GM23338 (cell line): ENCODE measurements around the gene EGFR. TPM values are rescaled to one million over a fixed set of nuclear protein-coding genes. Genes with fewer than 3 reads are reported as not detected.

ENCODE experiments used
- ATAC-seq: fragments of 200-7000 bp; cut with Tn5 transposase; 3 replicates; pipeline ENCODE4 v1.9.1; 2020
- DNase-seq: peaks from one replicate; pipeline ENCODE4 v3.0.0-alpha.2; 2015; ENCODE audit warnings: low spot score
- H2AFZ ChIP-seq: fragments of 200-600 bp; sonication (generic); 2 replicates; pipeline ENCODE4 v1.8.0; 2016; ENCODE audit warnings: antibody characterized with exemption, mild to moderate bottlenecking, moderate library complexity
- H3F3A ChIP-seq: fragments of 200-600 bp; sonication (generic); replicated peaks from 2 replicates; pipeline ENCODE4 v1.8.0; 2017; ENCODE audit warnings: antibody characterized with exemption, mixed run types, low read depth
- H3K27ac ChIP-seq: fragments of 200-600 bp; sonication (generic); 2 replicates; pipeline ENCODE4 v1.6.1; 2016; ENCODE audit warnings: low read depth
- H3K27me3 ChIP-seq: fragments of 200-600 bp; sonication (generic); 2 replicates; pipeline ENCODE4 v1.8.0; 2016; ENCODE audit warnings: mild to moderate bottlenecking, mixed run types, moderate library complexity; ENCODE audit not compliant: insufficient read depth
- H3K36me3 ChIP-seq: fragments of 200-600 bp; sonication (generic); 2 replicates; pipeline ENCODE4 v1.8.0; 2016; ENCODE audit warnings: mild to moderate bottlenecking; ENCODE audit not compliant: insufficient read depth
- H3K4me1 ChIP-seq: fragments of 200-600 bp; sonication (generic); 2 replicates; pipeline ENCODE4 v1.8.0; 2016; ENCODE audit warnings: mild to moderate bottlenecking, moderate library complexity; ENCODE audit not compliant: insufficient read depth
- H3K4me2 ChIP-seq: fragments of 200-600 bp; sonication (generic); 2 replicates; pipeline ENCODE4 v1.7.1; 2017; ENCODE audit warnings: mixed run types
- H3K4me3 ChIP-seq: fragments of 200-600 bp; sonication (generic); 2 replicates; pipeline ENCODE4 v1.6.1; 2016; ENCODE audit warnings: mixed run types
- H3K79me2 ChIP-seq: fragments of 200-600 bp; sonication (generic); replicated peaks from 2 replicates; pipeline ENCODE4 v1.8.0; 2017; ENCODE audit warnings: mild to moderate bottlenecking; ENCODE audit not compliant: insufficient read depth
- H3K9me2 ChIP-seq: fragments of 200-600 bp; sonication (generic); 2 replicates; pipeline ENCODE4 v1.8.0; 2017; ENCODE audit not compliant: insufficient read depth
- H4K20me1 ChIP-seq: fragments of 200-600 bp; sonication (generic); replicated peaks from 2 replicates; pipeline ENCODE4 v1.8.0; 2017; ENCODE audit warnings: mild to moderate bottlenecking; ENCODE audit not compliant: insufficient read depth
- H3K27ac Mint-ChIP-seq: 2 replicates; pipeline ENCODE4 v1.8.0; 2020; ENCODE audit warnings: inconsistent platforms, mild to moderate bottlenecking, moderate library complexity, mixed read lengths
- H3K27me3 Mint-ChIP-seq: 3 replicates; pipeline ENCODE4 v1.8.0; 2022; ENCODE audit warnings: low read depth, mild to moderate bottlenecking, moderate library complexity, mixed read lengths, inconsistent platforms; ENCODE audit not compliant: insufficient read depth, poor library complexity
- H3K36me3 Mint-ChIP-seq: 3 replicates; pipeline ENCODE4 v1.8.0; 2021; ENCODE audit warnings: low read depth, mild to moderate bottlenecking, inconsistent platforms, moderate library complexity, mixed read lengths
- H3K4me1 Mint-ChIP-seq: 3 replicates; pipeline ENCODE4 v1.8.0; 2020; ENCODE audit warnings: mild to moderate bottlenecking, inconsistent platforms, mixed read lengths
- H3K4me3 Mint-ChIP-seq: 3 replicates; pipeline ENCODE4 v1.8.0; 2021; ENCODE audit warnings: moderate library complexity, mild to moderate bottlenecking, inconsistent platforms, mixed read lengths
- H3K9me3 Mint-ChIP-seq: 3 replicates; pipeline ENCODE4 v1.8.0; 2020; ENCODE audit warnings: moderate library complexity, mild to moderate bottlenecking, inconsistent platforms, mixed read lengths
- CREB1 ChIP-seq: fragments of 250-450 bp; sonication (Bioruptor Pico); IDR thresholded peaks from 2 replicates; pipeline ENCODE4 v1.5.0; 2020; ENCODE audit warnings: low read depth, mild to moderate bottlenecking, moderate library complexity
- CTCF ChIP-seq, 2 experiments: fragments of 200-600 bp in 1 of 2; sonication (generic) in 1 of 2; conservative IDR thresholded peaks; 2 replicates each; pipeline versions ENCODE4 v1.5.1 to v1.6.1; 2016 to 2017; ENCODE audit warnings: antibody characterized with exemption in 2 of 2, low read depth in 2 of 2, mild to moderate bottlenecking in 2 of 2, moderate library complexity in 1 of 2
- ETS1 ChIP-seq: IDR thresholded peaks from 2 replicates; pipeline ENCODE4 v1.6.1; 2016; ENCODE audit warnings: antibody characterized with exemption
- EZH2 ChIP-seq: fragments of 200-600 bp; sonication (generic); IDR thresholded peaks from one replicate; pipeline ENCODE4 v1.8.0; 2017; ENCODE audit warnings: antibody characterized with exemption, mild to moderate bottlenecking, low read depth; ENCODE audit not compliant: unreplicated experiment
- EZH2phosphoT487 ChIP-seq: fragments of 200-600 bp; sonication (generic); IDR thresholded peaks from one replicate; pipeline ENCODE4 v1.8.1; 2018; ENCODE audit warnings: antibody characterized with exemption; ENCODE audit not compliant: unreplicated experiment
- JUNB ChIP-seq: IDR thresholded peaks from one replicate; pipeline ENCODE4 v1.6.1; 2016; ENCODE audit warnings: antibody characterized with exemption; ENCODE audit not compliant: unreplicated experiment
- NANOG ChIP-seq: IDR thresholded peaks from 2 replicates; pipeline ENCODE4 v1.6.1; 2016; ENCODE audit warnings: antibody characterized with exemption, borderline replicate concordance
- POLR2AphosphoS5 ChIP-seq: IDR thresholded peaks from 2 replicates; pipeline ENCODE4 v1.6.1; 2016; ENCODE audit warnings: antibody characterized with exemption, low read depth
- STAT1 ChIP-seq: IDR thresholded peaks from one replicate; pipeline ENCODE4 v1.6.1; 2016; ENCODE audit warnings: antibody characterized with exemption; ENCODE audit not compliant: unreplicated experiment
- ZNF114 ChIP-seq: fragments of 250-450 bp; sonication (Bioruptor Pico); IDR thresholded peaks from 2 replicates; pipeline ENCODE4 v1.5.0; 2020; ENCODE audit warnings: mild to moderate bottlenecking, moderate library complexity
- ZNF331 ChIP-seq: fragments of 250-450 bp; sonication (Bioruptor Pico); IDR thresholded peaks from 2 replicates; pipeline ENCODE4 v1.5.0; 2020; ENCODE audit warnings: low read depth, mild to moderate bottlenecking, moderate library complexity
- polyA plus RNA-seq: library from polyadenylated mRNA; unstranded; fragments of >200 nt; fragmentation: Nextera tagmentation; extraction: Ambion mirVana; gene quantifications from 2 replicates; pipeline ENCODE4 v1.2.1, GENCODE V29; 2016
- total RNA-seq: library from RNA; depleted of rRNA; stranded (reverse); fragments of >200 nt; shearing (Covaris generic); gene quantifications from 2 replicates; pipeline ENCODE4 v1.2.3, GENCODE V29; 2014
- TF ChIP-seq, protein P1 (sequence below): IDR thresholded peaks from one replicate; pipeline ENCODE4 v1.6.1; 2018; ENCODE audit warnings: antibody characterized with exemption; ENCODE audit not compliant: unreplicated experiment
- TF ChIP-seq, protein P2 (sequence below): fragments of 250-450 bp; sonication (Bioruptor Pico); IDR thresholded peaks from 2 replicates; pipeline ENCODE4 v1.5.0; 2020; ENCODE audit warnings: mild to moderate bottlenecking, moderate library complexity

Gene EGFR
- total and polyA plus RNA-seq, 2 experiments from 2014 or later, result 1.5 to 4.5 TPM

DNA sequence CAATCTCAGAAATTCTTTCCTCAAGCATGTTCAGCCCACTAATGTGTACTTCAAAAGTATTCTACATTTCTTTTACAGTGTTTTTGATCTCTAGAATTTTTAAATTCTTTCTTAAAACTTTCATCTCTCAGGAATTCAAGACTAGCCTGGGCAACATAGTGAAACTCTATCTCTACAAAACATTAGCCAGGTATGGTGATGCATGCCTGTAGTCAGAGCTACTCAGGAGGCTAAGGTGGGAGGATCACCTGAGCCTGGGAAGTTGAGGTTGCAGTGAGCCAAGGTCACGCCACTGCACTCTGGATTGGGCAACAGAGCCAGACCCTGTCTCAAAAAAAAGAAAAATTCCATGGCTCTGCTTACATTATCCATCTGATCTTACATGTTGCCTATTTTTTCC lies 5.0 kb upstream of the EGFR start:
- H3K9me3 Mint-ChIP-seq, result no peaks in the 10 kb centered on the region
- peaks cover 3% of the 10 kb centered on the region; the same call in 1 of the 3 replicates for H3K4me1 Mint-ChIP-seq
- DNase-seq, result no peak
- no peak overlapping the region for H2AFZ ChIP-seq
- H3K4me2 ChIP-seq, result no peak overlapping the region
- no peaks in the 10 kb centered on the region for H3K9me2 ChIP-seq
- H3K36me3 ChIP-seq, result no peaks in the 10 kb centered on the region
- no peak overlapping the region for H3K4me3 ChIP-seq
- H3K27me3 ChIP-seq, result peaks cover 33% of the 10 kb centered on the region
- no peak for TF ChIP-seq ZNF114 (CRISPR knock-in tag)
- TF ChIP-seq ZNF331, result no peak
- TF ChIP-seq EZH2, result no peak
- no peak for TF ChIP-seq EZH2phosphoT487
- TF ChIP-seq POLR2AphosphoS5, result no peak
- TF ChIP-seq CREB1, result no peak
- TF ChIP-seq, protein P1, sequence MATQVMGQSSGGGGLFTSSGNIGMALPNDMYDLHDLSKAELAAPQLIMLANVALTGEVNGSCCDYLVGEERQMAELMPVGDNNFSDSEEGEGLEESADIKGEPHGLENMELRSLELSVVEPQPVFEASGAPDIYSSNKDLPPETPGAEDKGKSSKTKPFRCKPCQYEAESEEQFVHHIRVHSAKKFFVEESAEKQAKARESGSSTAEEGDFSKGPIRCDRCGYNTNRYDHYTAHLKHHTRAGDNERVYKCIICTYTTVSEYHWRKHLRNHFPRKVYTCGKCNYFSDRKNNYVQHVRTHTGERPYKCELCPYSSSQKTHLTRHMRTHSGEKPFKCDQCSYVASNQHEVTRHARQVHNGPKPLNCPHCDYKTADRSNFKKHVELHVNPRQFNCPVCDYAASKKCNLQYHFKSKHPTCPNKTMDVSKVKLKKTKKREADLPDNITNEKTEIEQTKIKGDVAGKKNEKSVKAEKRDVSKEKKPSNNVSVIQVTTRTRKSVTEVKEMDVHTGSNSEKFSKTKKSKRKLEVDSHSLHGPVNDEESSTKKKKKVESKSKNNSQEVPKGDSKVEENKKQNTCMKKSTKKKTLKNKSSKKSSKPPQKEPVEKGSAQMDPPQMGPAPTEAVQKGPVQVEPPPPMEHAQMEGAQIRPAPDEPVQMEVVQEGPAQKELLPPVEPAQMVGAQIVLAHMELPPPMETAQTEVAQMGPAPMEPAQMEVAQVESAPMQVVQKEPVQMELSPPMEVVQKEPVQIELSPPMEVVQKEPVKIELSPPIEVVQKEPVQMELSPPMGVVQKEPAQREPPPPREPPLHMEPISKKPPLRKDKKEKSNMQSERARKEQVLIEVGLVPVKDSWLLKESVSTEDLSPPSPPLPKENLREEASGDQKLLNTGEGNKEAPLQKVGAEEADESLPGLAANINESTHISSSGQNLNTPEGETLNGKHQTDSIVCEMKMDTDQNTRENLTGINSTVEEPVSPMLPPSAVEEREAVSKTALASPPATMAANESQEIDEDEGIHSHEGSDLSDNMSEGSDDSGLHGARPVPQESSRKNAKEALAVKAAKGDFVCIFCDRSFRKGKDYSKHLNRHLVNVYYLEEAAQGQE, result no peak
- TF ChIP-seq NANOG, result no peak
- TF ChIP-seq ETS1, result no peak
- TF ChIP-seq, protein P2, sequence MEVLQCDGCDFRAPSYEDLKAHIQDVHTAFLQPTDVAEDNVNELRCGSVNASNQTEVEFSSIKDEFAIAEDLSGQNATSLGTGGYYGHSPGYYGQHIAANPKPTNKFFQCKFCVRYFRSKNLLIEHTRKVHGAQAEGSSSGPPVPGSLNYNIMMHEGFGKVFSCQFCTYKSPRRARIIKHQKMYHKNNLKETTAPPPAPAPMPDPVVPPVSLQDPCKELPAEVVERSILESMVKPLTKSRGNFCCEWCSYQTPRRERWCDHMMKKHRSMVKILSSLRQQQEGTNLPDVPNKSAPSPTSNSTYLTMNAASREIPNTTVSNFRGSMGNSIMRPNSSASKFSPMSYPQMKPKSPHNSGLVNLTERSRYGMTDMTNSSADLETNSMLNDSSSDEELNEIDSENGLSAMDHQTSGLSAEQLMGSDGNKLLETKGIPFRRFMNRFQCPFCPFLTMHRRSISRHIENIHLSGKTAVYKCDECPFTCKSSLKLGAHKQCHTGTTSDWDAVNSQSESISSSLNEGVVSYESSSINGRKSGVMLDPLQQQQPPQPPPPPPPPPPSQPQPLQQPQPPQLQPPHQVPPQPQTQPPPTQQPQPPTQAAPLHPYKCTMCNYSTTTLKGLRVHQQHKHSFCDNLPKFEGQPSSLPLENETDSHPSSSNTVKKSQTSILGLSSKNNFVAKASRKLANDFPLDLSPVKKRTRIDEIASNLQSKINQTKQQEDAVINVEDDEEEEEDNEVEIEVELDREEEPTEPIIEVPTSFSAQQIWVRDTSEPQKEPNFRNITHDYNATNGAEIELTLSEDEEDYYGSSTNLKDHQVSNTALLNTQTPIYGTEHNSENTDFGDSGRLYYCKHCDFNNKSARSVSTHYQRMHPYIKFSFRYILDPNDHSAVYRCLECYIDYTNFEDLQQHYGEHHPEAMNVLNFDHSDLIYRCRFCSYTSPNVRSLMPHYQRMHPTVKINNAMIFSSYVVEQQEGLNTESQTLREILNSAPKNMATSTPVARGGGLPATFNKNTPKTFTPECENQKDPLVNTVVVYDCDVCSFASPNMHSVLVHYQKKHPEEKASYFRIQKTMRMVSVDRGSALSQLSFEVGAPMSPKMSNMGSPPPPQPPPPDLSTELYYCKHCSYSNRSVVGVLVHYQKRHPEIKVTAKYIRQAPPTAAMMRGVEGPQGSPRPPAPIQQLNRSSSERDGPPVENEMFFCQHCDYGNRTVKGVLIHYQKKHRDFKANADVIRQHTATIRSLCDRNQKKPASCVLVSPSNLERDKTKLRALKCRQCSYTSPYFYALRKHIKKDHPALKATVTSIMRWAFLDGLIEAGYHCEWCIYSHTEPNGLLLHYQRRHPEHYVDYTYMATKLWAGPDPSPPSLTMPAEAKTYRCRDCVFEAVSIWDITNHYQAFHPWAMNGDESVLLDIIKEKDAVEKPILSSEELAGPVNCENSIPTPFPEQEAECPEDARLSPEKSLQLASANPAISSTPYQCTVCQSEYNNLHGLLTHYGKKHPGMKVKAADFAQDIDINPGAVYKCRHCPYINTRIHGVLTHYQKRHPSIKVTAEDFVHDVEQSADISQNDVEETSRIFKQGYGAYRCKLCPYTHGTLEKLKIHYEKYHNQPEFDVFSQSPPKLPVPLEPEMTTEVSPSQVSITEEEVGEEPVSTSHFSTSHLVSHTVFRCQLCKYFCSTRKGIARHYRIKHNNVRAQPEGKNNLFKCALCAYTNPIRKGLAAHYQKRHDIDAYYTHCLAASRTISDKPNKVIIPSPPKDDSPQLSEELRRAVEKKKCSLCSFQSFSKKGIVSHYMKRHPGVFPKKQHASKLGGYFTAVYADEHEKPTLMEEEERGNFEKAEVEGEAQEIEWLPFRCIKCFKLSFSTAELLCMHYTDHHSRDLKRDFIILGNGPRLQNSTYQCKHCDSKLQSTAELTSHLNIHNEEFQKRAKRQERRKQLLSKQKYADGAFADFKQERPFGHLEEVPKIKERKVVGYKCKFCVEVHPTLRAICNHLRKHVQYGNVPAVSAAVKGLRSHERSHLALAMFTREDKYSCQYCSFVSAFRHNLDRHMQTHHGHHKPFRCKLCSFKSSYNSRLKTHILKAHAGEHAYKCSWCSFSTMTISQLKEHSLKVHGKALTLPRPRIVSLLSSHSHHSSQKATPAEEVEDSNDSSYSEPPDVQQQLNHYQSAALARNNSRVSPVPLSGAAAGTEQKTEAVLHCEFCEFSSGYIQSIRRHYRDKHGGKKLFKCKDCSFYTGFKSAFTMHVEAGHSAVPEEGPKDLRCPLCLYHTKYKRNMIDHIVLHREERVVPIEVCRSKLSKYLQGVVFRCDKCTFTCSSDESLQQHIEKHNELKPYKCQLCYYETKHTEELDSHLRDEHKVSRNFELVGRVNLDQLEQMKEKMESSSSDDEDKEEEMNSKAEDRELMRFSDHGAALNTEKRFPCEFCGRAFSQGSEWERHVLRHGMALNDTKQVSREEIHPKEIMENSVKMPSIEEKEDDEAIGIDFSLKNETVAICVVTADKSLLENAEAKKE (CRISPR knock-in tag), result no peak
- TF ChIP-seq JUNB, result no peak
- TF ChIP-seq STAT1, result no peak
- no peak for TF ChIP-seq CTCF (conservative IDR thresholded peaks at IDR 0.05; ENCODE audit: low read depth in 2 of 2)
- no peak for ATAC-seq
- peaks cover 4% of the 10 kb centered on the region; the same call in 1 of the 2 replicates for H3K4me1 ChIP-seq
- no peak overlapping the region for H3K4me3 Mint-ChIP-seq
- H3K36me3 Mint-ChIP-seq, result no peaks in the 10 kb centered on the region
- H4K20me1 ChIP-seq, result peaks cover 8% of the 10 kb centered on the region
- H3K27ac Mint-ChIP-seq, result no peak overlapping the region
- H3K27ac ChIP-seq, result no peak overlapping the region
- H3K27me3 Mint-ChIP-seq, result peaks cover 21% of the 10 kb centered on the region
- no peaks in the 10 kb centered on the region for H3F3A ChIP-seq
- H3K79me2 ChIP-seq, result no peaks in the 10 kb centered on the region
